AG20443 (cell line): ENCODE data around the gene ZMYM1.
"Not testable (repeated sequence)": the region's sequence is repeated elsewhere in the genome, so short reads cannot be mapped to it uniquely, and the experiment has no call there.

ENCODE experiments used
- DNase-seq: peaks from one replicate; pipeline ENCODE4 v3.0.0; 2012; ENCODE audit warnings: low spot score, mixed read lengths

ZMYM1 gene

DNA sequence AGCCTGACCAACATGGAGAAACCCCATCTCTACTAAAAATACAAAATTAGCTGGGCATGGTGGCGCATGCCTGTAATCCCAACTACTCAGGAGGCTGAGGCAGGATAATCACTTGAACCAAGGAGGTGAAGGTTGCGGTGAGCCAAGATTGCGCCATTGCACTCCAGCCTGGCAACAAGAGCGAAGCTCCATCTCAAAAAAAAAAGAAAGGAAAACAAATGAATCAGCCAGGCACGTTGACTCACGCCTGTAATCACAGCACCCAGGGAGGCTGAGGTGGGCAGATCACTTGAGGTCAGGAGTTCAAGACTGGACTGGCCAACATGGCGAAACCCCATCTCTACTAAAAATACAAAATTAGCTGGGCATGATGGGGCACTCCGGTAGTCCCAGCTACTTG is 2.8 kb upstream of the ZMYM1 start:
- not testable (repeated sequence) for DNase-seq

DNA sequence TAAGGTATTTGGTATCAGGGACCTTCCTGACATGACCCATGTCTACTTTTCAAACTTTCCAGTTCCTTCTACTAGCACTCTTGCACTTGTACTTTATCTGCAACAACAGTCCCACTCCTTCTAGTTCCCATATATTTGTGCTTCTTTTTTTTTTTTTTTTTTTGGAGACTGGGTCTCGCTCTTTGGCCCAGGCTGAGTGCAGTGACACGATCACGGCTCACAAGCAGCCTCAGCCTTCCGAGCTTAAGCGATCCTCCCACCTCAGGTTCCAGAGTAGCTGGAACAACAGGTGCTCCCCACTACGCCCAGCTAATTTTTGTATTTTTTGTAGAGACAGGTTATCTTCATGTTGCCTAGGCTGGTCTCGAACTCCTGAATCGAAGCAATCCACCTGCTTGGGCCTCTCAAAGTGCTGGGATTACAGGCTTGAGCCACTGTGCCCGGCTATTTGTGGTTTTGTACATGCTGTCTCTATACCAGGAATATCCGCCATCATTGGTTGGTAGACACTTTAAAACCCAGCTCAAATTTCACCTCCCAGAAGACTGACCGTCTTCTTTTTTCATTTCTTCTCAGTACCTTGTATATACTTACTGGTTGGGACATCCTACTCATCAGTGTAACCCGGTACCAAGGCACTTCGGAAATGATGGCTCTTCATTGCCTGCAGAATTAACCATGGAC is 1.1 kb downstream of the ZMYM1 start:
- no peak for DNase-seq

DNA sequence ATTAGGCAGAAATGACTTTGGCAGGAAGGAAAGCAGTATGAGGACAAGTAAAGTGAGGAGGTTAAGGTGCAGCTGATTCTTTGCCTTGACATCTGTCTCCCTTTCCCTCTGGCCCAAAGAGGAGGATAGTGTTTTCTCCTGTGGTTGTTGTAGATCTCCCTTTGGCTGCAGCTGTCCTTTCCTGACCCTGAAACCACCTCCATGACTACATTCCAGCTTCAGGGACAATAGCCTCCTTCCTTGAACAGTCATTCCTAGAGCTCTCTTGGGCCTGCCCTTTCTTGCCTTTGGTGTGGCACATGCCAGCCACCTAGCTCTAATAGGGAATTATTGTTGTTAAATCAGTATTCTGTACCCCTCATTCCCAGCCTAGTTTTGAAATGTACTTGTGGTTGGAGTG is 6.2 kb downstream of the ZMYM1 start:
- peak; percentile 14 for DNase-seq

DNA sequence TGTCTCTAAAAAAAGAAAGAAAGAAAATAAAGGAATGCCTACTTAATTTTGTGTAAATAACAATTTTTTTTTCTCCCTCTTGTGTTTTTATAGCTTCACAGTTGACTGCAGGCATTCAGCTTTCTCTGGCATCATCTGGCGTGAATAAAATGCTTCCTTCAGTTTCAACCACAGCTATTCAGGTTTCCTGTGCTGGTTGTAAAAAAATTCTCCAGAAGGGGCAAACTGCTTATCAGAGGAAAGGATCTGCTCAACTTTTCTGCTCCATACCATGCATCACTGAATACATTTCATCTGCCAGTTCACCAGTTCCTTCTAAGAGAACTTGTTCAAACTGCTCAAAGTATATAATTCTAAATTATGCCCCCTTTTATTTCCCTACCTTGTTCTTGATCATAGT is 18.0 kb downstream of the ZMYM1 start:
- DNase-seq = no peak

DNA sequence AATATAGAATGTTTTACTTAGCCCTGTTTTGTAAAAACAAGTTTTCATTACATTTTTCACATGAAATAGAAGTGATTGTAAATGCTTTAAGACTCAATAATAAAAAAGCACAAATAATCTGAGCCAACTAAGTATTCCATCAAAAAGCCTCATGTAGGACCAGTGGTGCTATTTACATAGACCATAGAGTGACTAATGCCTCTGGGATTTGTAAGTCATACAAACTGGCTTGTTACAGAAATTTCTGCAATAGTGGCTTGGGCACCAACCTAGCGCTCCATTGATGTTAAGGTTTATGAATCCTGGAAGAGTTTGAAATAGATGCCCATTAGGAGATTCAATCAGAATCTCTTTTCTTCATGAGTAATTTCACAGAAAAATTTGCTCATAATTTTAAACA is 31.9 kb downstream of the ZMYM1 start:
- peak; percentile 34 for DNase-seq

DNA sequence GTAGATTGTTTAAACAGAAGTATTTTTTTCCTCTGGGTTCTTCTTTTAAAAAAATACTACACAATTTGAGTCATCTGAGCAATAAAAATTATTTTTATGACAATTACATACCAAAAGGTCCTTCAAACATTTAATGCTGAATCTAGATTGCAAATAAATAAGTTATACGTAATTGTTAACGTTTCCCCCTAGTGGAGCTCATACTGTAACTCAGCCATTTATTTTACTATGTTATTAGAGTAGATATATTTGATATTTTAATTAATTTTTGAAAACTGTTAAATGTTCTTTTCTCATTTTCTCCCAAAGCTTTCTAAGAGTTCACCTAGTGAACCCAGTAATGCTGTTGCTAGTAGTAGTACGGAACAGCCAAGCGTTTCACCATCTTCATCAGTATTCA is 33.5 kb downstream of the ZMYM1 start:
- no peak for DNase-seq

DNA sequence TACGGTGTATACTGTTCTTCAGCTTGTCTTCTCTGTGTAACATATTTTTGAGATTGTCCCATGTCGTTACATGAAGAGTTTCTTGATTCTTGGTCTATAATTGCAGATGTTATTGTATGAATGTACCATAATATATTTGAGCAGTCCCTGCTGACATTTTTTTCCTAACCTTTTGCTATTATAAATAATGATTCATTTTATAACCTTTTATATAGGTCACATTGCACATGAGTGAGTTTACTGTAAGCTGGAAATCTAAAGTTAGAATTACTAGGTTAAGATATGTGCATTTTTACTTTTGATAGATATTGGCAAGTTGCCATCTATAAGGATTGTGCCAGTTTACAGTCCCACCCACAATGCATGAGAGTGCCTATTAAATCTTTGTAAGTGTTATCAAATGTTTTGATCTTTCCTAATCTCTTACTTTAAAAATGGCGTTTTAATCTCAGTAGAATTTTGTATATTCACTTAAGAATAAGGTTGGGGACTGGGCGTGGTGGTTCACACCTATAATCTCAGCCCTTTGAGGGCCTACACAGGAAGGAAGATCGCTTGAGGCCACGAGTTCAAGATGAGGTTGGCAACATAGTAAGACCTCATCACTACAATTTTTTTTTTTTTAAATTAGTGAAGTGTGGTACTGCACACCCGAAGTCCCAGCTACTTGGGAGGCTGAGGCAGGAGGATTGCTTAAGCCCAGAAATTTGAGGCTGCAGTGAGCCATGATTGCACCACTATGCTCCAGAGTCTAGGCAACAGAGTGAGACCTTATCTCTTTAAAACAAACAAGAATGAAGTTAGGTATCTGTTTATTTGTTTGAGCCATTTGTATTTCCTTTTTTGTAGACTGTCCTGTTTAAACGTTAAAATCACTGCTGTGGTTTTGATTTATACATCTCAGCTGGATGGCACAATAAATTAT is 36.5 kb downstream of the ZMYM1 start:
- no peak for DNase-seq

DNA sequence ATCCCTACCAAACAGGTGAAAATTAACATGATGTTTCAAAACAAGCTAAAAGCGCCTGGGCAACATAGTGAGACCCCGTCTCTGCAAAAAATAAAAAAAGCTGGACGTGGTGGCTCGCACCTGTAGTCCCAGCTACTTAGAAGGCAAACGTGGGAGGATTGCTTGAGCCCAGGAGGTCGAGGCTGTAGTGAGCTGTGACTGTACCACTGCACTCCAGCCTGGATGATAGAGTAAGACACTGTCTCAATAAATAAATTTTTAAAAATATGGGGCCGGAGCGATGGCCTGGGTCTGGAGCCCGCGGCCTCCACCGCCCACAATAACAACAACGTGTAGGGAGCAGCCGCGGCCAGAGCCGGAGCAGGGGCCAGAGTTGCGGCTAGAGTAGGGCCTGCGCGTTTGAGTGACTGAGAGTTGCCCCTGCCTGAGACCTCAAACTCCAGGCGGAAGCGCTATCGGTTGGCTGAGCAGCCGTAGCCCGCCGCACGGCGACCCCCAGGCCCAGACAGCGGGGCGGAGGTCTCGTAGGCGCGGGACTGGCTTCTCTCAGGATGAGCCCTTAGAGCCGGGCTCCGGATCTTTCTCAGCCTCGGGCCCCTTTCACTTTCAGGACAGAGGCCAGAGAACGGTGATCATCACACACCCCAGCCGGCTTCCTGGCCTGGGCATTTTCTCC is 41.4 kb downstream of the ZMYM1 start:
- DNase-seq = peak; percentile 64

DNA sequence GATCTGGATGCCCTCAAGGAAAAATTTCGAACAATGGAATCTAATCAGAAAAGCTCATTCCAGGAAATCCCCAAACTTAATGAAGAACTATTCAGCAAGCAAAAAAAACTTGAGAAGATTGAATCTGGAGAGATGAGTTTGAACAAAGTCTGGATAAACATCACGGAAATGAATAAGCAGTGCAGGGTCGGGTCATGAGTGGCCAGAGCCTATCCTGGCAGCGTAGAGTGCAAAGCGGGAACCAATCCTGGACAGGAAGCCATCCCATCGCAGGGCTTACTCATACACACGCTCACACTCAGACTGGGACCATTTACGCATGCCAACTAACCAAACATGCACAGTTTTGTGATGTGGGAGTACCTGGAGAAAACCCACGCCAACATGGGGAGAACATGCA is 43.1 kb downstream of the ZMYM1 start:
- no peak for DNase-seq

DNA sequence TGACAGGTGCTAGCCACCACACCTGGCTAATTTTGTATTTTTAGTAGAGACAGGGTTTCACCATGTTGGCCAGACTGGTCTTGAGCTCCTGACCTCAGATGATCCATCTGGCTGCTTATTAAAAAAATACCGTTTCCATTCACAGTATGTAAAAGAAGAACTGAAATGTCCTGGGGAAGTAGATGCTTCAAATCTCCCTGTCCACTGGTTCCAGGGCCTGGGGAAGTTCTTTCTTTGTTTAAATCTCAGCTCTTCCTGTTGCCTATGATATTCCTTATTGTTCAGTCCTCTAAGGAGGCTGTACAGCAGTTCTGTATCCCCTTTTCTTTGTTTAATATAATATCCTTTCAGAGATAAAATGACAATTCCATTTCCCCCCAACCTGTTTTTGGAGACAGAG is 47.4 kb downstream of the ZMYM1 start:
- no peak for DNase-seq

DNA sequence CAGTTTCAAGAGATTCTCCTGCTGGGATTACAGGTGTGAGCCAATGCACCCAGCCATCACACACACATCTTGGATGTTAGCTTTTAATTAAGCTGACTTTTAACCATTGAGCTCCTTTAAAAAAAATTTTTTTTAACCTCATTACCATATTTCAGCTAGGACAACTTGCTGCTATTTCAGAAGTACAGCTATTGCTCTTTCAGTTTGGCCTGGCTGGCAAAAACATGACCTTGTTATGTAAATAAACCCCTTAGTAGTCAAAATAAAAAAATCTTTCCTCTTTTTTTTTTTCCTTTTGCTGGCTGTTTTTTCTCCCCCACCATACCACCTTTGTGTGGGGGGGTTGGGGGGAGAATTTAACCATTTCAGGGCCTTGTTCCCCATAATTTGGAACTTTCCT is 49.9 kb downstream of the ZMYM1 start:
- DNase-seq = no peak

DNA sequence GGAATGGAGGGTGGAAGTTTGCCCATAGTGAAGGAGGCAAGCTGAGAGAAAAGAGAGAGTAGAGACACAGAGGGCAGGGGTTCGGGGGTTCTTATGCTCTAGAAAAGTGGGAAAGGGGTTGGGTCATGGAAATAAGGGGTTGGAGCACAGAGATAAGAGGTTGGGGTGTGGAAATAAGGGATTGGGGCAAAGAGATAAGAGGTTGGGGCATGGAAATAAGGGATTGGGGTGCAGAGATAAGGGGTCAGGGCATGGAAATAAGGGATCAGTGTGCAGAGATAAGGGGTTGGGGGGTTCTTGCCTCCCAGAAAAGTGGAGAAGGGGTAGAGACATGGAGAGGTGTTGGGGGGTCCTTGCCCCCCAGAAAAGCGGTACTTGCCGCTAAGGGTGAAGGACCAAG is 57.6 kb downstream of the ZMYM1 start:
- DNase-seq = no peak

DNA sequence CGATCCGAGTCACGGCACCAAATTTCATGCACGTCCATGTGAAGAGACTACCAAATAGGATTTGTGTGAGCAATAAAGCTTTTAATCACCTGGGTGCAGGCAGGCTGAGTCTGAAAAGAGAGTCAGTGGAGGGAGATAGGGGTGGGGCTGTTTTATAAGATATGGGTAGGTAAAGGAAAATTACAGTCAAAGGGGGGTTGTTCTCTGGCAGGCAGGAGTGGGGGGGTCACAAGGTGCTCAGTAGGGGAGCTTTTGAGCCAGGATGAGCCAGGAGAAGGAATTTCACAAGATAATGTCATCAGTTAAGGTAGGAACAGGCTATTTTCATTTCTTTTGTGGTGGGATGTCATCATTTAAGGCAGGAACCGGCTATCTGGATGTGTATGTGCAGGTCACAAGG is 58.4 kb downstream of the ZMYM1 start:
- DNase-seq = not testable (repeated sequence)

DNA sequence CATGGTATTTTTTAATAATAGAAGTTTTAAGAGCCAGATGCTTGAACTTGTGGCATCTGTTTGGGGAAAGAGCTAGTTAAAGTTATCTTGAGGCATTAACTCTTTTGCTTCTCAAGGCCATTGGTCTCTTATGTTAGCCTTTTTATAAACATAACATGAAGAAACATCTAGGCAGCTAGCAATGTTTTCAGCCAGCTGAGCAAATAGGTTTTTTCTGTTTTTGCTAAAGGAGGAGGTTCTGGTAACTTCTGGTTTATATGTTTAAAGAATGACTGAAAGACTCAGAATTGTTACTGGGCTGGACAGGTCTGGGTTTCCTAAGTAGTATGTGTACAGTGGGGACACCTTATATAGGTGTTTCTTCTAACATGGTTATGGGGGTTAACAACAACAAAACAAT is 63.1 kb downstream of the ZMYM1 start:
- DNase-seq = not testable (repeated sequence)

DNA sequence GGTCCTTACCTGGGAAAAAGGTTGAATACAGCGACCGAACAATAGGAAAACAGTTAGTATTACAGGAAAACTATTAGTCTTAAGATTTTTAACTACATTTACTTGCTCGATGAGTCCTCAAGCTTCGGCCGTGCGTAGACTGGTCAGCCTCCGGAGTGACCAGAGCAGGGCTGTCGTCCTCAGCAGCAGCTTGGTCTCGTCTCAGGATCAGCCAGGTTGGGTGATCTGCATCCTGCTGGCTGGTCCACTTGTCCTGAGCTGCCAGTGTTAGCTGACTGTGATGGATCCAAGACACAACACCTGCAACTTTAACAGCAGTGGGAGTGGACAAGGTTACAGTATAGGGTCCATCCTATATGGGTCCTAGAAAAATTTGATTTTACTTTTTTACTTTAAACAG is 63.5 kb downstream of the ZMYM1 start:
- not testable (repeated sequence) for DNase-seq

DNA sequence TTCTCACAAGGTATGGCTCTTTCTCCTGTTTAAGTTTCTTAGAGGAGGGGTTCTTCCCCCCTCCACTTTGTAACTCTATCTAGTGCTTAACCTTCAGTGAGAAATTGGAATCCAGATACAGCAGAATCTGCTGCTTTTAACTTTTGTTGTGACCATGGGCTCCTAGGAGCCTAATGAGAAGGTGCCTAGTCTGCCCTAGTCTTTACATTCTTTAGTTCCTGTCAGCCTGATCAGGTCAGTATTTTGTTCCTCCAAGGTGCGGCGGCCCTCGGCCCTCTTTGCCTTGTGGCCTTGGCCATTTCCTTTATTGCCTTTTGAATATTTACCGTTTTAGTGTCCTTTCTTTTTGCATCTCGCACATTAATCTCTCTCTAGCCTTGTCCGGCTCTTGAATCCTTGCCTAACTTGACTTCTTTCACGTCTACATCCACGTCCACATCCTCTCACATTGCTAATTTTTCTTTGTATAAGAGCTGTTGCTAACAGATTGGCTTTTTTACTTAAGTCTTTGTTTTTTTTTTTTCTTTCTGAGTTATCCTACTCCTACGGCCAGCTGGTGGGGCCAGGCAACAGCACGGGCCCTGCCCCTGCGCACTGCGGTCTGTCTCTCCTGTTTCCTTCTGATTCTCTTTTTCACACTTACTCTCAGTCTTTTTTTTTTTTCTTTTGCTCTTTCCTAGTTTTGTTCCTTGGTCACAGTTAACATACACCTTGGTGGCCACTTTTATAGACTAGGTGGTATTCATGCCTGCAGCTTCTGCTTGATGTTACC is 64.7 kb downstream of the ZMYM1 start:
- no peak for DNase-seq

DNA sequence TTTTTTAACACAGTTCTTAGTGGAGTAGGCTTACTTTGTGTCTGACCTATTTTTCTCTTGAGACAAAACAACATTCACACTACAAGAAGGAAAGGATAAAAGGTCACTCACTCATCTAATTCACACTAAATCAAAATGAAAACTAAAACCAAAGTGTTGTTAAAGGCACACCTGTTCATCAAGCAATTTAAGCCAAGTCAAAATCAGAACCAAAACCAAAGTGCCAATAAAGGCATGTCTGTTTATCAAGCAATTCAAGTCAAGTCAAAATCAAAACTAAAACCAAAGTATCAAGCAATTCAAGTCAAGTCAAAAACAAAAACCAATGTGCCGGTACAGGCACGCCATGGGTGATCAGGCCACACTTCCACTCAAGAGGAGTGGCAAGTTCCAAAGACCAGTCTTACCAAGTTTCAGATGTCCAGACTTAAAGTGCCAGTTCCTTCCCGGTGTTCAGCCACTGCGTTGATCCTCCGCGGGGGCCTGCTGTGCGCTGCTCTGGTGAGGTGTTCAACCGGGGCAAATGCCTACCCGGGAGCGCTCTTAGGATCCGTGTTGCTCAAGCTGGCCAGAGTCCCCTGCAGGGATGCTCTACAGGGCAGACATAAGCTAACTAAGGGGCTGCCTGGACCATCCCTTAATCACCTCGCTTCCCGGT is 66.8 kb downstream of the ZMYM1 start:
- not testable (repeated sequence) for DNase-seq

DNA sequence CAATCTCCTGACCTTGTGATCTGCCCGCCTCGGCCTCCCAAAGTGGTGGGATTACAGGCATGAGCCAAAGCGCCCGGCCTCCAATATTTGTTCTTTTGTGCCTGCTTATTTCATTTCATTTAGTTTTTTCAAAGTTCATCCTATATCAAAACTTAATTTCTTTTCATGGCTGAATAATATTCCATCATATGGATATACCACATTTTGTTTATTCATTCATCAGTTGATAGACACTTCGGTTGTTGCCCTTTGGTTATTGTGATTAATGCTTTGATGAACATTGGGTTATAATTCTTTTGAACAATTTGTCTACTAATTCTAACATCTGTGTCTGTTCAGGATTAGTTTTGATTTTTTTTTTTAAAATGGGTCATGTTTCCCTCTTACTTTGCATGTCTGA is 72.0 kb downstream of the ZMYM1 start:
- DNase-seq = no peak

DNA sequence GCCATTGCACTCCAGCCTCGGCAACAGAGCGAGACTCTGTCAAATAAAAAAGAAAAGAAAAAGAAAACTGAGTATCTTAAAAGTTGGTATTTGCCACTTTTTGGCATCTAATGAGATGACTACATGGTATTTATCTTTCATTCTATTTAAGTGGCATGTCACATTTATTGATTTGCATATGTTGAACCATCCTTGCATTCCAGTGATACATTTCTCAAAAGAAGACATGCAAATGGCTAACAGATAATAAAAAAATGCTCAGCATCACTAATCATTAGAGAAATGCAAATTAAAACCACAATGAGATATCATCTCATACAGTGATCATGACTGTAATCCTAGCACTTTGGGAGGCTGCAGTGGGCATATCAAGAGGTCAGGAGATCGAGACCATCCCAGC is 85.7 kb downstream of the ZMYM1 start:
- DNase-seq = no peak
